Stimulated activated naive CD4-positive, alpha-beta T cell (primary cell): Measurements from ENCODE around the gene CPNE4.

Experiments used
- DNase-seq, 6 experiments: peaks; one replicate each; lab custom pipeline; 2025; lab: John Stamatoyannopoulos, UW

The CPNE4 gene

GRCh38 chr3:131735116-131735515 lies 299.7 kb downstream of the CPNE4 start:
- no peak for DNase-seq

GRCh38 chr3:131733086-131733841 lies 301.6 kb downstream of the CPNE4 start:
- DNase-seq: no peak

- DNase-seq: no peak
Measured at GRCh38 chr3:131731709-131732108, 303.1 kb downstream of the CPNE4 start.

- no peak for DNase-seq
Measured at GRCh38 chr3:131730581-131730980, 304.2 kb downstream of the CPNE4 start.

GRCh38 chr3:131729643-131730017 lies 305.2 kb downstream of the CPNE4 start:
- DNase-seq: no peak

- no peak for DNase-seq
Measured at GRCh38 chr3:131728898-131729642, 305.7 kb downstream of the CPNE4 start.

GRCh38 chr3:131725414-131725813 lies 309.4 kb downstream of the CPNE4 start:
- DNase-seq: no peak

GRCh38 chr3:131723343-131723742 lies 311.5 kb downstream of the CPNE4 start:
- DNase-seq: no peak

GRCh38 chr3:131717493-131717892 lies 317.3 kb downstream of the CPNE4 start:
- no peak for DNase-seq

GRCh38 chr3:131716943-131717342 lies 317.9 kb downstream of the CPNE4 start:
- DNase-seq: no peak

- no peak for DNase-seq
Measured at GRCh38 chr3:131716007-131716406, 318.8 kb downstream of the CPNE4 start.

- DNase-seq: no peak
Measured at GRCh38 chr3:131714585-131715220, 320.1 kb downstream of the CPNE4 start.

- DNase-seq: no peak
Measured at GRCh38 chr3:131713416-131714123, 321.2 kb downstream of the CPNE4 start.

GRCh38 chr3:131712662-131713061 lies 322.2 kb downstream of the CPNE4 start:
- DNase-seq: no peak

- no peak for DNase-seq
Measured at GRCh38 chr3:131711114-131711768, 323.6 kb downstream of the CPNE4 start.

- no peak for DNase-seq
Measured at GRCh38 chr3:131708241-131708640, 326.6 kb downstream of the CPNE4 start.

- no peak for DNase-seq
Measured at GRCh38 chr3:131705558-131706051, 329.2 kb downstream of the CPNE4 start.

GRCh38 chr3:131705099-131705498 lies 329.7 kb downstream of the CPNE4 start:
- no peak for DNase-seq

GRCh38 chr3:131704098-131704497 lies 330.7 kb downstream of the CPNE4 start:
- no peak for DNase-seq

GRCh38 chr3:131702146-131702545 lies 332.7 kb downstream of the CPNE4 start:
- DNase-seq: no peak

- DNase-seq: no peak
Measured at GRCh38 chr3:131701153-131701770, 333.6 kb downstream of the CPNE4 start.
